ENCODE measurements around the gene ENTPD3. TPM values are rescaled to one million over a fixed set of nuclear protein-coding genes. Genes with fewer than 3 reads are reported as not detected.

ENTPD3 gene
- total and polyA plus RNA-seq, 8 donors = 7.0 to 27.8 (median 11.9) TPM

DNA sequence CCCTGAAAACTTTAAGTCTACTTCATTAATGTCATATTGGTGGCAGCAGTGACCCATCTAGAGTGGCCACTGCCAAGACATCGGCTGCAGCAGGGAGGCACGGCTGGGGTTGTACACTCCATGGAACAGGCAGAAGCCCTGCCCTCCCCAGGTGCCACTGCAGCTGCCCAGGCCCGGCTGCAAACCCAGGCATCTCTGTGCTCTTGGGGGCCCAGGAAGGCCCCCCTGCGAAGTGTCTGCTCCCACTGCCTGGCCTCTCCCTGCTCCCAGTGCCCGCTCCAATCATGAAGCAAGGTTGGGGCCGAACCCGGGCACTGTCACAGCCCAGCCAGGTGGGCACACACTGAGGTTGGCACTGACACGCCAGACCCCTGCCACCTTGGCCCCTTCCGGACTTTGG, 58.1 kb downstream of the ENTPD3 start:
- no peaks in the 10 kb centered on the region for H3K27me3 ChIP-seq
- H3K36me3 ChIP-seq = no peaks in the 10 kb centered on the region
- no peak overlapping the region for H3K27ac ChIP-seq
- DNase-seq (no peak), FAIRE-seq (no peak), ATAC-seq (no peak)
- no peaks in the 10 kb centered on the region for H3K4me1 ChIP-seq
- TF ChIP-seq, protein P1, sequence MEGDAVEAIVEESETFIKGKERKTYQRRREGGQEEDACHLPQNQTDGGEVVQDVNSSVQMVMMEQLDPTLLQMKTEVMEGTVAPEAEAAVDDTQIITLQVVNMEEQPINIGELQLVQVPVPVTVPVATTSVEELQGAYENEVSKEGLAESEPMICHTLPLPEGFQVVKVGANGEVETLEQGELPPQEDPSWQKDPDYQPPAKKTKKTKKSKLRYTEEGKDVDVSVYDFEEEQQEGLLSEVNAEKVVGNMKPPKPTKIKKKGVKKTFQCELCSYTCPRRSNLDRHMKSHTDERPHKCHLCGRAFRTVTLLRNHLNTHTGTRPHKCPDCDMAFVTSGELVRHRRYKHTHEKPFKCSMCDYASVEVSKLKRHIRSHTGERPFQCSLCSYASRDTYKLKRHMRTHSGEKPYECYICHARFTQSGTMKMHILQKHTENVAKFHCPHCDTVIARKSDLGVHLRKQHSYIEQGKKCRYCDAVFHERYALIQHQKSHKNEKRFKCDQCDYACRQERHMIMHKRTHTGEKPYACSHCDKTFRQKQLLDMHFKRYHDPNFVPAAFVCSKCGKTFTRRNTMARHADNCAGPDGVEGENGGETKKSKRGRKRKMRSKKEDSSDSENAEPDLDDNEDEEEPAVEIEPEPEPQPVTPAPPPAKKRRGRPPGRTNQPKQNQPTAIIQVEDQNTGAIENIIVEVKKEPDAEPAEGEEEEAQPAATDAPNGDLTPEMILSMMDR (IDR thresholded peaks at IDR 0.05) = no peak
- WGBS, 2 donors = 84 to 88% methylated on average over 9 of the region's 9 CpGs
- intact Hi-C loops (cut with DNase I) = no loop called here
- no peak overlapping the region for H3K4me3 ChIP-seq
- no peaks in the 10 kb centered on the region for H3K9me3 ChIP-seq

DNA sequence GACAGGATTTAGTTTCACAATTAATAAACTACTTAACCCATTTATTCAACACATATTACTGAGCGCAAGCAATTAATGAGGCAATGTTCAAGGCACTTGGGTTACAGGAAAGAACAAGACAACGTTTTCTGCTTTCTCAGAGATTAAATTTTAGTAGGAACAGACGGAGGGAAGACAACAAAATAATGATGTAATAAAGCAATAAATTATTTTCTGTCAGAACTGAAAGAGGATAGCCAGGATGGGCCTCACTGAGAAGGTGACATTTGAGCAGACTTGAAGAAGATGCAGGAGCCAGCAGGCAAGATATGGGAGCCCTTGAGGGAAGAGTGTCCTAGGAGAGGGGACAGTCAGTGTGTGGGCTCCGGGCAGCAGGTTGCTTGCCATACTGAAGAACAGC, 58.9 kb downstream of the ENTPD3 start:
- H3K4me3 ChIP-seq = no peak overlapping the region
- intact Hi-C loops (cut with DNase I) = no loop called here
- no peak for FAIRE-seq
- TF ChIP-seq, protein P1 (IDR thresholded peaks at IDR 0.05) = no peak
- H3K27me3 ChIP-seq = no peaks in the 10 kb centered on the region
- no peaks in the 10 kb centered on the region for H3K9me3 ChIP-seq
- ATAC-seq = no peak
- DNase-seq = no peak
- no peak overlapping the region for H3K27ac ChIP-seq
- 65 to 73% methylated on average over 4 of the region's 4 CpGs for WGBS, 2 donors
- no peaks in the 10 kb centered on the region for H3K4me1 ChIP-seq
- no peaks in the 10 kb centered on the region for H3K36me3 ChIP-seq

DNA sequence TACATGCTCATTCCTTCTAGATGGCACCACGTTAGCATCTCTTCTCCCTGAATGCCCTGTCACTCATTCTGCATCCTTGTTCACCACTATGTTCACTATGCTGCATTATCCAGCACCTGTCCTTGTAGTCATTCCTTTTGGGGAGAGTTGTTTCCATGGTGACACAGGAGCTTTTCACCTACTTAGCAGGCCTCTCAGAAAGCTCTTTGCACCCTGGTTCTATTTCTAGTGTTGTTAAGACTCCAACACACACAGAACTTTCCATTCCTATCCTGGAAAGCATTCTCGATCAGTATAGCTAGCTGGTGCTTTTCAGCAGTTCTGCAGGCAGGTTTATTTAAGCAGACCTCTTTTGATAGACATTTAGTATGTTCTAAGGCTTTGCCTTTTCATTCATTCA, 63.5 kb downstream of the ENTPD3 start:
- 83 to 90% methylated on average over 2 of the region's 2 CpGs for WGBS, 2 donors
- Histone ChIP-seq H3K4me3 (no peak overlapping the region), H3K9me3 (no peaks in the 10 kb centered on the region), H3K27ac (no peak overlapping the region), H3K36me3 (no peaks in the 10 kb centered on the region), H3K27me3 (no peaks in the 10 kb centered on the region), H3K4me1 (peaks cover 0 to 11% (median 10%) of the 10 kb centered on the region in 3 donors)
- TF ChIP-seq, protein P1 (IDR thresholded peaks at IDR 0.05) = no peak
- no peak for FAIRE-seq
- no peak for DNase-seq
- no peak for ATAC-seq
- intact Hi-C loops (cut with DNase I) = no loop called here

GRCh38 chr3:40451551-40451950, 64.6 kb downstream of the ENTPD3 start:
- ATAC-seq (no peak), DNase-seq (no peak), FAIRE-seq (no peak)
- no peaks in the 10 kb centered on the region for H3K36me3 ChIP-seq
- TF ChIP-seq, protein P1 (IDR thresholded peaks at IDR 0.05) = no peak
- peaks cover 0 to 11% (median 10%) of the 10 kb centered on the region in 3 donors for H3K4me1 ChIP-seq
- H3K27me3 ChIP-seq = no peaks in the 10 kb centered on the region
- H3K4me3 ChIP-seq = no peak overlapping the region
- no peaks in the 10 kb centered on the region for H3K9me3 ChIP-seq
- intact Hi-C loops (cut with DNase I) = no loop called here
- peak overlapping the region in 3 of 4 donors; percentile 95 to 98 (median 98) for H3K27ac ChIP-seq

DNA sequence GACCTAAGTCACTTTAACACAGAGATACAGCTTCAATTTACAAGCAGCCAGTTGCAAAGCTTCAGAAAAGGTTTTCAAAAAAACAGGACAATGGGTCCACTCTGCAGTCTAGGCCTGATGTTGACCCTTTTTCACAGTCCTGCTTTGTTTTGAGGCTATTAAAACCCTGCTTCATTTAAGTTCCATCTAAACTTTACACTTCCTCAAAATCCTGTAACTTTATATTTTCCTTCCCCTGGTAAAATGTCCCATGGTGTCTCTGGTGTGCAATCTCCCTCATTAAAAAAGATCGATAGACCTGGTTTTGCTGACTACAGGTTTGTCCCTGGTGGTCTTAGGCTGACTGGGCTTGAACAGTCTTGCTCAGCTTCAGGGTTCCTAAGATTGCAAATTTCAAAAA, 65.1 kb downstream of the ENTPD3 start:
- no peaks in the 10 kb centered on the region for H3K9me3 ChIP-seq
- ATAC-seq (no peak), DNase-seq (no peak), FAIRE-seq (no peak)
- intact Hi-C loops (cut with DNase I) = no loop called here
- no peaks in the 10 kb centered on the region for H3K27me3 ChIP-seq
- peaks cover 0 to 11% (median 10%) of the 10 kb centered on the region in 3 donors for H3K4me1 ChIP-seq
- 39 to 44% methylated on average over 1 of the region's 1 CpG for WGBS, 2 donors
- no peaks in the 10 kb centered on the region for H3K36me3 ChIP-seq
- peak overlapping the region in 1 of 4 donors; percentile 46 for H3K4me3 ChIP-seq
- peak overlapping the region; percentile 83 to 98 (median 96) for H3K27ac ChIP-seq
- TF ChIP-seq, protein P1 (IDR thresholded peaks at IDR 0.05) = no peak

Data from pancreas (tissue), 10 donors.